ENCODE data around the gene TRAPPC6A.

Gene TRAPPC6A

DNA sequence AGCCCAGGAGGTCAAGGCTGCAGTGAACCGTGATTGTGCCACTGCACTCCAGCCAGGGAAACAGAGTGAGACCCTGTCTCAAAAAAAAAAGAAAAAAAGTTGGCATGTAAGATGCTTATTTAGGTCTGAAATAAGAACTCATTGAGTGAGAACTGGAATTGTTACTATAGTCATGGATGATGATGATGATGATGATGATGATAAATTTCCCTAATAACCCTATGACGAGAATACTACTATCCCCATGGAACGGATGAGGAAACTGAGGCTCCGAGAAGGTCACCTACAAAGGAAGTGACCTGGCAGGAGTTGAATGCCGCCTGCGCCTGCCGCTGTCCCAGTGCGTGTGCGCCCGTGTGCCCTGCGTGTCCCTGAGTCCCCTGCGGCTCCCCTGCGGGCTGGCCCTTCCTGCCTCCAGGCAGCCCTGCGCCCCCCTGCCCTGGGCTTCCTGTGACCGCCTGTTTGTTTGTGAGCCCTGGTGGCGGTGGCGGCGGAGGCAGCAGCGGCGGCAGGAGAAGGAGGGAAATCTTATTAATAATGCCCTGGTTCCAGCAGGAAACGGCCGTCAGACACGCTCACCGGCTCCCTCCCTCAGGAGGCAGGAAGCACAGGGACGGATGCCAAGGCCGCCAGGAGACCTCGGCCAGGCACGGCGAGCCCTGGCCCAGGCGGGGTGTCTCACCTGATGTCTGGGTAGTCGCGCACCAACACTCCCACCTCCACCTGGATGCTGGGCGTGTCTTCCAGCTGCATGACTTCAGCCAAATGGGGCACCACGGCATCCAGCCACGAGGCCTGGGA, 37.6 kb upstream of the TRAPPC6A start:
- Histone ChIP-seq H3K36me3 (no peaks in the 10 kb centered on the region), H3K9me3 (replicated peaks in 1 of 11) (no peaks in the 10 kb centered on the region), H3K27ac (peak overlapping the region in 4 of 11 experiments; percentile 4 to 24 (median 8); a peak in 3 of 22 replicates), H4K20me1 (no peaks in the 10 kb centered on the region), H3K4me1 (peaks cover 38 to 66% (median 52%) of the 10 kb centered on the region in 10 experiments), H3K9ac (peak overlapping the region in 10 of 11 experiments; percentile 16 to 59 (median 44); a peak in 17 of 22 replicates), H3K27me3 (peaks cover 0 to 23% (median 15%) of the 10 kb centered on the region in 11 experiments; a peak in 13 of 22 replicates), H3K4me3 (peak overlapping the region in 8 of 10 experiments; percentile 8 to 51 (median 33); a peak in 13 of 20 replicates), H3K4me2 (peak overlapping the region; percentile 78 to 97 (median 91))
- no peak for TF ChIP-seq Cebpa-rat (IDR thresholded peaks at IDR 0.05)

DNA sequence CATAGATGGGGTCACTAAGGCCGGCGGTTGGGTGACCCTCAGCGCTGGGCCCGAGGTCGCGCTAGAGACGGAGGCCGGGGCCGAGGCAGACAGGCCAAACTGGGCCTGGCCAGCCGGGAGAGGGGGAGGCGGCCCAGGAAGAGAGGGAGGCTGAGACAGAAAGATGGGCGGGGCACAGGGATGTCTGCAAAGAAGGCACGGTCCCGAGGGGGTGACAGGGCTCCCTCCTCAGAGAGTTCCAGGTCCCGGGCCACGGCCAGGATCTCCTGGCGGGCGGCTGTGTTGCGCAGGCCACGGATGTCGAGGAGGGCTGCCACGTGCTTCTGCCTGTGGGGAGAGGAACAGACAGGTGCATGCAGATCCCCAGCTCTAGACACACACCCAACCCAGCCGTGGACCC, 35.0 kb upstream of the TRAPPC6A start:
- no peaks in the 10 kb centered on the region for H3K36me3 ChIP-seq
- H3K4me2 ChIP-seq: no peak overlapping the region
- peaks cover 0 to 23% (median 15%) of the 10 kb centered on the region in 11 experiments; a peak in 13 of 22 replicates for H3K27me3 ChIP-seq
- no peak overlapping the region for H3K9ac ChIP-seq
- peaks cover 22 to 61% (median 40%) of the 10 kb centered on the region in 10 experiments for H3K4me1 ChIP-seq
- H3K9me3 ChIP-seq (replicated peaks in 1 of 11): no peaks in the 10 kb centered on the region
- no peak overlapping the region for H3K4me3 ChIP-seq
- H4K20me1 ChIP-seq: no peaks in the 10 kb centered on the region
- no peak overlapping the region for H3K27ac ChIP-seq
- no peak for TF ChIP-seq Cebpa-rat (IDR thresholded peaks at IDR 0.05)

DNA sequence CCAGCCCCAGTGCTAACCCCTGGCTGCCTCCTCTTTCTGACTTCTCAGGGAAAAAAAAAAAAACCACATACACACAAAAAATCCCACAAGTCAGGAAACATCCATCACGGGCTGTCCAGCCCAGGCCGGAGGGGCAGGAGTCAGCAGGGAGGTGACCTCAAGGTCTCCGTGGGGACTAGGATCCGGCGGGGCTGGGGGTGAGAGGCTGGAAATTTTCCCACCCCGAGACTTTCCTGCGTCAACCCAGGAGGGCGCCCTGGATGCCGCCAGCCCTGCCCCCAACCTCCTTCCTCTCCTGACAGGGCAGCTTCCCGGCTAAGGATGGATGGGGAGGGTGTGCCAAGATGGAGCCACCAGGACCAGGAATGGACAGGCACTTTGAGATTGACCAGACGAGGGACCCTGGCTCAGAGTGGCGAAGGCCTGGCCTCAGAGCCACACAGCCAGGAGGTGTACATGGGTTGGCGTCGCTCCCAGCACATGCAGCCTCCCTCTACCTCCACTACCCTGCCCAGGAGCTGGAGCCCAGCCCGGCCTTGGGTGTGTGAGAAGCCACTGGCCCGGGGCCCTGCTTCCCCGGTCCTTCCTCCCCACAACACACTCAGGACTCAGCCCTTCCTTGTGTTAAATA, 33.8 kb upstream of the TRAPPC6A start:
- Histone ChIP-seq H3K27ac (no peak overlapping the region), H3K36me3 (no peaks in the 10 kb centered on the region), H3K4me2 (peak overlapping the region; percentile 48 to 77 (median 68)), H3K9ac (peak overlapping the region in 4 of 11 experiments; percentile 0 to 36 (median 22); a peak in 5 of 22 replicates), H4K20me1 (no peaks in the 10 kb centered on the region), H3K9me3 (replicated peaks in 1 of 11) (no peaks in the 10 kb centered on the region), H3K27me3 (peaks cover 0 to 15% (median 8%) of the 10 kb centered on the region in 11 experiments; a peak in 13 of 22 replicates), H3K4me3 (no peak overlapping the region), H3K4me1 (peaks cover 22 to 63% (median 40%) of the 10 kb centered on the region in 10 experiments)
- TF ChIP-seq Cebpa-rat (IDR thresholded peaks at IDR 0.05): no peak

DNA sequence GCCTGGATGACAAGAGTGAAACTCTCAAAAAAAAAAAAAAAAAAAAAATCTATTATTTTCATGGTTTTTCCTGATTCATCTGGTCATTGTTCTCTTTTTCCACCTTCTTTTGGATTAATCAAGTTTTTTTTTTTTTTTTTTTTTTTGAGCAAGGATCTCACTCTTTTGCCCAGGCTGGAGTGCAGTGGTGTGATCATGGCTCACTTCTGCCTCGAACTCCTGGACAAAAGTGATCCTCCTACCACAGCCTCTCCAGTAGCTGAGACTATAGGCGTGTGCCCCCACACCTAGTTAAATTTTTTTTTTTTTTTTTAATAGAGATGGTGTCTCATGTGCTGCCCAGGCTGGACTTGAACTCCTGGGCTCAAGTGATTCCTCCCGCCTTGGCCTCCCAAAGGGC, 28.3 kb upstream of the TRAPPC6A start:
- no peak overlapping the region for H3K9ac ChIP-seq
- no peaks in the 10 kb centered on the region for H3K27me3 ChIP-seq
- H3K4me1 ChIP-seq: peaks cover 2 to 25% (median 11%) of the 10 kb centered on the region in 10 experiments
- TF ChIP-seq Cebpa-rat (IDR thresholded peaks at IDR 0.05): no peak
- H3K4me3 ChIP-seq: no peak overlapping the region
- H4K20me1 ChIP-seq: no peaks in the 10 kb centered on the region
- H3K9me3 ChIP-seq (replicated peaks in 1 of 11): peaks cover 8 to 17% (median 14%) of the 10 kb centered on the region in 11 experiments; a peak in 21 of 22 replicates
- H3K36me3 ChIP-seq: no peaks in the 10 kb centered on the region
- H3K27ac ChIP-seq: no peak overlapping the region
- H3K4me2 ChIP-seq: no peak overlapping the region

DNA sequence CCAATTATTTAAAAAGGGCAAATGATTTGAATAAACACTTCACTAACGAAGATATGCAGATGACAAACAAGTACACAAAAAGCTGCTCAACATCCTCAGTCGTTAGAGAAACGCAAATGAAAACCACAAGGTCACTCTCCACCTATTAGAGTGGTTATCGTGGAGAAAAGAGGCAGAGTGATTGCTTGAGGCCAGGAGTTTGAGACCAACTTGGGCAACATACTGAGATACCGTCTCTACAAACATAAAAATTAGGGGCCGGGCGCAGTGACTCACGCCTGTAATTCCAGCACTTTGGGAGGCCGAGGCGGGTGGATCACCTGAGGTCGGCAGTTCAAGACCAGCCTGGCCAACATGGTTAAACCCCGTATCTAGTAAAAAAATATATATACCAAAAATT, 27.8 kb upstream of the TRAPPC6A start:
- H4K20me1 ChIP-seq: no peaks in the 10 kb centered on the region
- no peak for TF ChIP-seq Cebpa-rat (IDR thresholded peaks at IDR 0.05)
- no peaks in the 10 kb centered on the region for H3K27me3 ChIP-seq
- H3K4me1 ChIP-seq: peaks cover 0 to 20% (median 6%) of the 10 kb centered on the region in 10 experiments; a peak in 19 of 20 replicates
- H3K4me3 ChIP-seq: no peak overlapping the region
- H3K27ac ChIP-seq: no peak overlapping the region
- peaks cover 12 to 21% (median 18%) of the 10 kb centered on the region in 11 experiments; a peak in 21 of 22 replicates for H3K9me3 ChIP-seq (replicated peaks in 1 of 11)
- no peaks in the 10 kb centered on the region for H3K36me3 ChIP-seq
- H3K9ac ChIP-seq: no peak overlapping the region
- no peak overlapping the region for H3K4me2 ChIP-seq

DNA sequence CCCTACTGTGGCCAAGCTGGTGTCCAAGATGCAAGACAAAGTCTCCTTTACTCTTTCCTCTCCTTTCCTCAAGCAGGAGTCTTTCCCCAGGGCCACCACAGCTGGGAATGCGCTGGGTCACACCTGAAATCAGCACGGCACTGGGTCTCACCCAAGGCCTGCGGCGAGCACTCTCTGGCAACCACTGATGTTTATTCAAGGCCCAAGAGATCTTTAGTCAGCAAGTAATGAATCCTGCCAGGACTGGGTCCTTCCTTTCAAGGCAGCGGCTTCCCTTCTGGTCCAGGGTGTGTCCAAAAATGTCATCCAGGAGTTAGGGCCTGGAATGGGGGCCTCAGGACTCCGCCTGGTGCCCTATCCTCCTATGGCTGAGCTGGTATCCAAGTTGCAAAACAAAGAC, 24.6 kb upstream of the TRAPPC6A start:
- no peak overlapping the region for H3K27ac ChIP-seq
- H3K9me3 ChIP-seq (replicated peaks in 1 of 11): peaks cover 12 to 21% (median 18%) of the 10 kb centered on the region in 11 experiments; a peak in 21 of 22 replicates
- H3K4me3 ChIP-seq: no peak overlapping the region
- TF ChIP-seq Cebpa-rat (IDR thresholded peaks at IDR 0.05): no peak
- no peaks in the 10 kb centered on the region for H3K4me1 ChIP-seq
- H3K27me3 ChIP-seq: no peaks in the 10 kb centered on the region
- H3K36me3 ChIP-seq: no peaks in the 10 kb centered on the region
- no peaks in the 10 kb centered on the region for H4K20me1 ChIP-seq
- no peak overlapping the region for H3K9ac ChIP-seq
- no peak overlapping the region for H3K4me2 ChIP-seq

DNA sequence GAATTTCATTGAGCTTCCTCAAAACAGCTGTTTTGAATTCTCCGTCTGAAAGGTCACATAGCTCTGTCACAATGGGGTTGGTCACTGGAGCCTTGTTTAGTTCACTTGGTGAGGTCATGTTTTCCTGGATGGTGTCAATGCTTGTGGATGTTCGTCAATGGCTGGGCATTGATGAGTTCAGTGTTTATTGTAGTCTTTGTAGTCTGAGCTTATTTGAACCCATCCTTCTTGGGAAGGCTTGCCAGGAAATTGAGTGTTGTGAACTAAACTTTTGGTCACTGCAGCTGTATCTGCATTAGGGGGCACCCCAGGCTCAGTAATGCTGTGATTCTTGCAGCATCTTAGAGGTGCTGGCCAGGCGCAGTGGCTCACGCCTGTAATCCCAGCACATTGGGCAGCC, 22.5 kb upstream of the TRAPPC6A start:
- Histone ChIP-seq H3K27ac (no peak overlapping the region), H4K20me1 (no peaks in the 10 kb centered on the region), H3K9ac (no peak overlapping the region), H3K27me3 (no peaks in the 10 kb centered on the region), H3K36me3 (no peaks in the 10 kb centered on the region), H3K4me3 (no peak overlapping the region), H3K4me2 (no peak overlapping the region), H3K9me3 (replicated peaks in 1 of 11) (peaks cover 12 to 21% (median 18%) of the 10 kb centered on the region in 11 experiments; a peak in 21 of 22 replicates), H3K4me1 (peaks cover 0 to 11% (median 5%) of the 10 kb centered on the region in 10 experiments; a peak in 7 of 20 replicates)
- no peak for TF ChIP-seq Cebpa-rat (IDR thresholded peaks at IDR 0.05)

DNA sequence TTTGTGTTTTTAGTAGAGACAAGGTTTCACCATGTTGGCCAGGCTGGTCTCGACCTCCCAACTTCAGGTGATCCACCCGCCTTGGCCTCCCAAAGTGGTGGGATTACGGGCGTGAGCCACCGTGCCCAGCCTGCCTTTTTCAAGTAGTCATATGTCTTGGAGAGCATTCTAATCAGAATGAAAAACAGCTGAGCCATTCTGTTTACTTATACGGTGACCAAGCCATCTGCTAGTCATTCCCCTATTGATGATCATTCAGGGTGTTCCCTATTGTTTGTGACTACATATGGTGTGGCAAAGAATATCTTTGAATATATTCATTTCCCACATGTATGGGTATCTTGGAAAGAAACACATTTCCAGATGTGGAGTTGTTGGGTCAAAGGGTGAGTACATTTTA, 17.7 kb upstream of the TRAPPC6A start:
- Histone ChIP-seq H3K27me3 (no peaks in the 10 kb centered on the region), H3K9me3 (replicated peaks in 1 of 11) (no peaks in the 10 kb centered on the region), H3K36me3 (no peaks in the 10 kb centered on the region), H3K4me1 (peaks cover 0 to 11% (median 5%) of the 10 kb centered on the region in 10 experiments; a peak in 7 of 20 replicates), H4K20me1 (no peaks in the 10 kb centered on the region), H3K9ac (no peak overlapping the region), H3K4me2 (no peak overlapping the region), H3K4me3 (no peak overlapping the region), H3K27ac (no peak overlapping the region)
- TF ChIP-seq Cebpa-rat (IDR thresholded peaks at IDR 0.05): no peak

DNA sequence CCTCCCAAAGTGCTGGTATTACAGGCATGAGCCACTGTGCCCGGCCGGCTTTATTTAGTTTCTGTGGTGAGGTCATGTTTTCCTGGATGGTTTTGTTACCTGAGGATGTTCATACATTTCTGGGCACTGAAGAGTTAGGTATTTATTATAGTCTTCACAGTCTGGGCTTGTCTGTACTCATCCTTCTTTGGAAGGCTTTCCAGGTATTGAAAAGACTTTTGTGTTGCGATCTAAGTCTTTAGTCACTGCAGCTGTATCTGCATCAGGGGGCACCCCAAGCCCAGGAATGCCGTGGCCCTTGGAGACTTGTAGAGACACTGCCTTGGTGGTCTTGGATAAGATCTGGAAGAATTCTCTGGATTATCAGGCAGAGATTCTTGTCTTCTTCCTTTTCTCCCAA, 13.3 kb upstream of the TRAPPC6A start:
- no peaks in the 10 kb centered on the region for H4K20me1 ChIP-seq
- no peak overlapping the region for H3K9ac ChIP-seq
- no peak for TF ChIP-seq Cebpa-rat (IDR thresholded peaks at IDR 0.05)

More for the DNA sequence above, 13.3 kb upstream of the TRAPPC6A start:
- Histone ChIP-seq H3K36me3 (no peaks in the 10 kb centered on the region; a peak in 1 of 22 replicates), H3K4me2 (no peak overlapping the region), H3K9me3 (replicated peaks in 1 of 11) (peaks cover 0 to 12% (median 0%) of the 10 kb centered on the region in 11 experiments; a peak in 1 of 22 replicates), H3K4me1 (peaks cover 0 to 7% (median 0%) of the 10 kb centered on the region in 10 experiments; a peak in 6 of 20 replicates), H3K4me3 (no peak overlapping the region), H3K27me3 (no peaks in the 10 kb centered on the region), H3K27ac (no peak overlapping the region)
